Smooth muscle cell of the brain vasculature (primary cell): ENCODE results near the gene ACADS.

Experiments
- DNase-seq: peaks from one replicate; pipeline ENCODE4 v3.0.0-alpha.2; 2012; ENCODE audit warnings: low read depth, low spot score

The ACADS gene

GRCh38 chr12:120700886-120701285 lies 24.7 kb upstream of the ACADS start:
- DNase-seq = no peak

GRCh38 chr12:120702637-120703036 lies 23.0 kb upstream of the ACADS start:
- no peak for DNase-seq

GRCh38 chr12:120703311-120703942 lies 22.2 kb upstream of the ACADS start:
- DNase-seq = no peak

- no peak for DNase-seq
Observed at GRCh38 chr12:120705618-120706017, 20.0 kb upstream of the ACADS start.

- no peak for DNase-seq
Observed at GRCh38 chr12:120706029-120706428, 19.6 kb upstream of the ACADS start.

GRCh38 chr12:120708651-120709050 lies 17.0 kb upstream of the ACADS start:
- DNase-seq = no peak

- DNase-seq = no peak
Observed at GRCh38 chr12:120710031-120710804, 15.4 kb upstream of the ACADS start, which contains the start of gene UNC119B. Gene UNC119B, plus strand, starts transcription at chr12:120710458. Its CDS starts 17 bp downstream, at chr12:120710475.

GRCh38 chr12:120710805-120711296 lies 14.8 kb upstream of the ACADS start:
- DNase-seq = no peak

- no peak for DNase-seq
Observed at GRCh38 chr12:120711411-120711810, 14.2 kb upstream of the ACADS start.

GRCh38 chr12:120712610-120713009 lies 13.0 kb upstream of the ACADS start:
- DNase-seq = no peak

GRCh38 chr12:120713861-120714482 lies 11.7 kb upstream of the ACADS start:
- DNase-seq = peak; percentile 58

- no peak for DNase-seq
Observed at GRCh38 chr12:120718055-120718454, 7.6 kb upstream of the ACADS start.

- no peak for DNase-seq
Observed at GRCh38 chr12:120719072-120719471, 6.6 kb upstream of the ACADS start.

GRCh38 chr12:120719496-120720233 lies 6.0 kb upstream of the ACADS start:
- no peak for DNase-seq

- no peak for DNase-seq
Observed at GRCh38 chr12:120720234-120720986, 5.2 kb upstream of the ACADS start.

GRCh38 chr12:120720987-120721801 lies 4.4 kb upstream of the ACADS start:
- no peak for DNase-seq

GRCh38 chr12:120721866-120722265 lies 3.8 kb upstream of the ACADS start:
- DNase-seq = no peak

- no peak for DNase-seq
Observed at GRCh38 chr12:120722784-120723183, 2.8 kb upstream of the ACADS start.

GRCh38 chr12:120724720-120725119 lies 906 bp upstream of the ACADS start:
- DNase-seq = no peak

GRCh38 chr12:120725151-120725658 lies 421 bp upstream of the ACADS start:
- DNase-seq = no peak
